Peyer's patch (tissue), 4 donors: ENCODE measurements around the gene CHST9.

Source experiments
- CTCF ChIP-seq, 6 experiments: fragments of 450-650 bp in 4 of 6; fragments of 200-600 bp in 2 of 6; sonication (generic) in 1 of 6; IDR thresholded peaks; one replicate each; pipeline ENCODE4 v1.5.1; 2017 to 2019; ENCODE audit warnings: antibody characterized with exemption in 6 of 6, mild to moderate bottlenecking in 3 of 6, moderate library complexity in 1 of 6
- POLR2A ChIP-seq, 2 donors: fragments of 450-650 bp; IDR thresholded peaks; one replicate each; pipeline ENCODE4 v1.5.1; 2017; ENCODE audit warnings: antibody characterized with exemption in 2 of 2, mild to moderate bottlenecking in 2 of 2, moderate library complexity in 2 of 2

- no peak for TF ChIP-seq CTCF (IDR thresholded peaks at IDR 0.05)
- TF ChIP-seq POLR2A (IDR thresholded peaks at IDR 0.05) = no peak
Observed at GRCh38 chr18:27223526-27224291, 38.6 kb upstream of the CHST9 start.
